Measurements from ENCODE around the gene TYR.
"Not testable (repeated sequence)": the region's sequence is repeated elsewhere in the genome, so short reads cannot be mapped to it uniquely, and the experiment has no call there.

Gene TYR

GRCh38 chr11:89177691-89178231 lies at the start of gene TYR:
TYR (plus strand) TSS chr11:89177875; CDS start chr11:89177954, 79 bp downstream.
- DNase-seq (ENCODE audit: low read depth) = no peak

GRCh38 chr11:89136606-89137005 lies 41.1 kb upstream of the TYR start:
- no peak for DNase-seq (ENCODE audit: low read depth)

- DNase-seq (ENCODE audit: low read depth) = no peak
Measured at GRCh38 chr11:89147229-89147628, 30.4 kb upstream of the TYR start.

GRCh38 chr11:89159974-89160373 lies 17.7 kb upstream of the TYR start:
- DNase-seq (ENCODE audit: low read depth) = no peak

- no peak for DNase-seq (ENCODE audit: low read depth)
Measured at GRCh38 chr11:89161949-89162348, 15.7 kb upstream of the TYR start.

- no peak for DNase-seq (ENCODE audit: low read depth)
Measured at GRCh38 chr11:89163686-89164085, 14.0 kb upstream of the TYR start.

GRCh38 chr11:89168396-89168795 lies 9.3 kb upstream of the TYR start:
- DNase-seq (ENCODE audit: low read depth) = no peak

GRCh38 chr11:89175796-89176195 lies 1.9 kb upstream of the TYR start:
- no peak for DNase-seq (ENCODE audit: low read depth)

- no peak for DNase-seq (ENCODE audit: low read depth)
Measured at GRCh38 chr11:89176938-89177337, 737 bp upstream of the TYR start.

- DNase-seq (ENCODE audit: low read depth) = no peak
Measured at GRCh38 chr11:89181111-89181510, 3.4 kb downstream of the TYR start.

GRCh38 chr11:89182773-89183518 lies 5.3 kb downstream of the TYR start:
- DNase-seq (ENCODE audit: low read depth) = no peak

GRCh38 chr11:89184021-89184420 lies 6.3 kb downstream of the TYR start:
- DNase-seq (ENCODE audit: low read depth) = peak; percentile 24

GRCh38 chr11:89189776-89190175 lies 12.1 kb downstream of the TYR start:
- DNase-seq (ENCODE audit: low read depth) = no peak

- DNase-seq (ENCODE audit: low read depth) = no peak
Measured at GRCh38 chr11:89201138-89201537, 23.5 kb downstream of the TYR start.

GRCh38 chr11:89203814-89204213 lies 26.1 kb downstream of the TYR start:
- DNase-seq (ENCODE audit: low read depth) = no peak

- no peak for DNase-seq (ENCODE audit: low read depth)
Measured at GRCh38 chr11:89205378-89205777, 27.7 kb downstream of the TYR start.

- no peak for DNase-seq (ENCODE audit: low read depth)
Measured at GRCh38 chr11:89220684-89221339, 43.1 kb downstream of the TYR start.

- DNase-seq (ENCODE audit: low read depth) = no peak
Measured at GRCh38 chr11:89235083-89235482, 57.4 kb downstream of the TYR start.

GRCh38 chr11:89235976-89236375 lies 58.3 kb downstream of the TYR start:
- DNase-seq (ENCODE audit: low read depth) = no peak

- not testable (repeated sequence) for DNase-seq (ENCODE audit: low read depth)
Measured at GRCh38 chr11:89247007-89247406, 69.3 kb downstream of the TYR start.

- no peak for DNase-seq (ENCODE audit: low read depth)
Measured at GRCh38 chr11:89249196-89249595, 71.5 kb downstream of the TYR start.

- not testable (repeated sequence) for DNase-seq (ENCODE audit: low read depth)
Measured at GRCh38 chr11:89261483-89261882, 83.8 kb downstream of the TYR start.

GRCh38 chr11:89267660-89268302 lies 90.1 kb downstream of the TYR start:
- no peak for DNase-seq (ENCODE audit: low read depth)
